GM12878 (cell line): Measurements from ENCODE around the gene FCER2. TPM values are rescaled to one million over a fixed set of nuclear protein-coding genes. Genes with fewer than 3 reads are reported as not detected.
A peak's percentile ranks its signal among the peaks of the same experiment; 100 is the strongest.

Source experiments
- ASH2L ChIP-seq: fragments of 300-600, 200-600 bp; sonication (generic); IDR thresholded peaks from 2 replicates; pipeline ENCODE4 v1.6.1; 2017; ENCODE audit warnings: low read depth, mild to moderate bottlenecking, borderline replicate concordance
- BRCA1 ChIP-seq: IDR thresholded peaks from 2 replicates; pipeline ENCODE4 v1.6.1; 2011; ENCODE audit warnings: low read depth, low read length, improper control_type of control experiment
- CHD1 ChIP-seq: IDR thresholded peaks from 2 replicates; pipeline ENCODE4 v1.6.1; 2012; ENCODE audit warnings: low read depth, low read length, improper control_type of control experiment
- FOS ChIP-seq: IDR thresholded peaks from 3 replicates; pipeline ENCODE4 v1.6.1; 2011; ENCODE audit warnings: borderline replicate concordance; ENCODE audit not compliant: insufficient read length; ENCODE audit errors: extremely low read depth
- GABPA ChIP-seq: IDR thresholded peaks from 2 replicates; pipeline ENCODE4 v1.6.1; 2014; ENCODE audit warnings: antibody characterized with exemption, low read depth, mild to moderate bottlenecking, inconsistent platforms
- GATAD2B ChIP-seq: fragments of 450-650 bp; conservative IDR thresholded peaks from 2 replicates; pipeline ENCODE4 v1.6.1; 2017; ENCODE audit warnings: low read depth, mild to moderate bottlenecking, moderate library complexity
- HDAC6 ChIP-seq: fragments of 200-600 bp; sonication (generic); IDR thresholded peaks from one replicate; pipeline ENCODE4 v1.8.0; 2017; ENCODE audit warnings: antibody characterized with exemption; ENCODE audit not compliant: unreplicated experiment
- JUNB ChIP-seq: IDR thresholded peaks from 2 replicates; pipeline ENCODE4 v1.6.1; 2016; ENCODE audit warnings: antibody characterized with exemption, mild to moderate bottlenecking
- MEF2A ChIP-seq: IDR thresholded peaks from 2 replicates; pipeline ENCODE4 v1.6.1; 2011; ENCODE audit warnings: low read depth, mild to moderate bottlenecking, low read length, moderate library complexity; ENCODE audit not compliant: insufficient read depth
- NR2C2 ChIP-seq: IDR thresholded peaks from 2 replicates; pipeline ENCODE4 v1.6.1; 2011; ENCODE audit warnings: borderline replicate concordance, low read depth; ENCODE audit not compliant: control insufficient read depth, insufficient read length
- PAX5 ChIP-seq: IDR thresholded peaks from 2 replicates; pipeline ENCODE4 v1.6.1; 2011; ENCODE audit warnings: low read depth, low read length, borderline replicate concordance
- POLR2AphosphoS5 ChIP-seq: IDR thresholded peaks from 2 replicates; pipeline ENCODE4 v1.6.1; 2011; ENCODE audit warnings: mild to moderate bottlenecking, low read length, inconsistent platforms
- POU2F2 ChIP-seq: IDR thresholded peaks from 3 replicates; pipeline ENCODE4 v1.6.1; 2011; ENCODE audit warnings: low read depth, mild to moderate bottlenecking, low read length, borderline replicate concordance
- RUNX3 ChIP-seq: IDR thresholded peaks from 2 replicates; pipeline ENCODE4 v1.6.1; 2012; ENCODE audit warnings: low read length, inconsistent platforms
- SPI1 ChIP-seq: IDR thresholded peaks from 2 replicates; pipeline ENCODE4 v1.6.1; 2011; ENCODE audit warnings: low read depth, mild to moderate bottlenecking, low read length, moderate library complexity, borderline replicate concordance; ENCODE audit not compliant: insufficient read depth
- ZBED1 ChIP-seq: IDR thresholded peaks from 2 replicates; pipeline ENCODE4 v1.6.1; 2016; ENCODE audit warnings: borderline replicate concordance
- ZSCAN29 ChIP-seq: fragments of 450-650 bp; IDR thresholded peaks from 2 replicates; pipeline ENCODE4 v1.6.1; 2017; ENCODE audit warnings: mild to moderate bottlenecking, moderate library complexity
- polyA plus RNA-seq, 11 experiments: library from polyadenylated mRNA; depleted of rRNA in 4 of 11; unstranded in 6 of 11; stranded (reverse) in 5 of 11; fragments of >200 nt; fragmentation: Nextera tagmentation in 4 of 11; fragmentation: Illumina TruSeq in 1 of 11; extraction: Ambion mirVana in 4 of 11; extraction: Trizol in 1 of 11; gene quantifications; 1 replicate in 1 of 11; 2 replicates in 10 of 11; pipeline versions ENCODE4 v1.2.1 to v1.2.3, GENCODE V29; 2011 to 2016; ENCODE audit warnings: inconsistent platforms in 2 of 11, missing spikeins in 2 of 11, low read depth in 1 of 11
- total RNA-seq, 4 experiments: library from RNA; depleted of rRNA in 3 of 4; stranded (reverse); fragments of >200 nt in 3 of 4; fragmentation: Illumina TruSeq in 1 of 4; extraction: Trizol in 1 of 4; gene quantifications; 2 replicates each; pipeline versions ENCODE4 v1.2.1 to v1.2.3, GENCODE V29; 2013 to 2021
- TF ChIP-seq, protein P1 (sequence below): fragments of 450-650 bp; IDR thresholded peaks from 2 replicates; pipeline ENCODE4 v1.6.1; 2017; ENCODE audit warnings: low read depth, mild to moderate bottlenecking, moderate library complexity
- TF ChIP-seq, protein P2 (sequence below): fragments of 150-350 bp; IDR thresholded peaks from 2 replicates; pipeline ENCODE4 v1.6.1; 2016; ENCODE audit warnings: low read depth, low read length
- TF ChIP-seq, protein P3 (sequence below): fragments of 450-650 bp; IDR thresholded peaks from 2 replicates; pipeline ENCODE4 v1.6.1; 2017; ENCODE audit warnings: borderline replicate concordance
- TF ChIP-seq, protein P4 (sequence below): fragments of 450-650 bp; IDR thresholded peaks from 2 replicates; pipeline ENCODE4 v1.6.1; 2016; ENCODE audit warnings: mild to moderate bottlenecking, moderate library complexity, borderline replicate concordance

FCER2 gene
- total and polyA plus RNA-seq, 10 of the 15 experiments (the other 5 are each of a cell fraction or from before 2014, with no cell fraction given), result 44.0 to 424 (median 241) TPM

GRCh38 chr19:7690779-7691258, 11.1 kb downstream of the FCER2 start (continued):
- TF ChIP-seq, protein P1, sequence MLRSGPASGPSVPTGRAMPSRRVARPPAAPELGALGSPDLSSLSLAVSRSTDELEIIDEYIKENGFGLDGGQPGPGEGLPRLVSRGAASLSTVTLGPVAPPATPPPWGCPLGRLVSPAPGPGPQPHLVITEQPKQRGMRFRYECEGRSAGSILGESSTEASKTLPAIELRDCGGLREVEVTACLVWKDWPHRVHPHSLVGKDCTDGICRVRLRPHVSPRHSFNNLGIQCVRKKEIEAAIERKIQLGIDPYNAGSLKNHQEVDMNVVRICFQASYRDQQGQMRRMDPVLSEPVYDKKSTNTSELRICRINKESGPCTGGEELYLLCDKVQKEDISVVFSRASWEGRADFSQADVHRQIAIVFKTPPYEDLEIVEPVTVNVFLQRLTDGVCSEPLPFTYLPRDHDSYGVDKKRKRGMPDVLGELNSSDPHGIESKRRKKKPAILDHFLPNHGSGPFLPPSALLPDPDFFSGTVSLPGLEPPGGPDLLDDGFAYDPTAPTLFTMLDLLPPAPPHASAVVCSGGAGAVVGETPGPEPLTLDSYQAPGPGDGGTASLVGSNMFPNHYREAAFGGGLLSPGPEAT, result peak; percentile 77
- TF ChIP-seq, protein P2, sequence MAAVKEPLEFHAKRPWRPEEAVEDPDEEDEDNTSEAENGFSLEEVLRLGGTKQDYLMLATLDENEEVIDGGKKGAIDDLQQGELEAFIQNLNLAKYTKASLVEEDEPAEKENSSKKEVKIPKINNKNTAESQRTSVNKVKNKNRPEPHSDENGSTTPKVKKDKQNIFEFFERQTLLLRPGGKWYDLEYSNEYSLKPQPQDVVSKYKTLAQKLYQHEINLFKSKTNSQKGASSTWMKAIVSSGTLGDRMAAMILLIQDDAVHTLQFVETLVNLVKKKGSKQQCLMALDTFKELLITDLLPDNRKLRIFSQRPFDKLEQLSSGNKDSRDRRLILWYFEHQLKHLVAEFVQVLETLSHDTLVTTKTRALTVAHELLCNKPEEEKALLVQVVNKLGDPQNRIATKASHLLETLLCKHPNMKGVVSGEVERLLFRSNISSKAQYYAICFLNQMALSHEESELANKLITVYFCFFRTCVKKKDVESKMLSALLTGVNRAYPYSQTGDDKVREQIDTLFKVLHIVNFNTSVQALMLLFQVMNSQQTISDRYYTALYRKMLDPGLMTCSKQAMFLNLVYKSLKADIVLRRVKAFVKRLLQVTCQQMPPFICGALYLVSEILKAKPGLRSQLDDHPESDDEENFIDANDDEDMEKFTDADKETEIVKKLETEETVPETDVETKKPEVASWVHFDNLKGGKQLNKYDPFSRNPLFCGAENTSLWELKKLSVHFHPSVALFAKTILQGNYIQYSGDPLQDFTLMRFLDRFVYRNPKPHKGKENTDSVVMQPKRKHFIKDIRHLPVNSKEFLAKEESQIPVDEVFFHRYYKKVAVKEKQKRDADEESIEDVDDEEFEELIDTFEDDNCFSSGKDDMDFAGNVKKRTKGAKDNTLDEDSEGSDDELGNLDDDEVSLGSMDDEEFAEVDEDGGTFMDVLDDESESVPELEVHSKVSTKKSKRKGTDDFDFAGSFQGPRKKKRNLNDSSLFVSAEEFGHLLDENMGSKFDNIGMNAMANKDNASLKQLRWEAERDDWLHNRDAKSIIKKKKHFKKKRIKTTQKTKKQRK, result no peak
- TF ChIP-seq MEF2A (0 out of 2 replicates have a peak, but pooled peaks have one; percentile 9), SPI1 (no peak), FOS (no peak), ZSCAN29 (peak; percentile 74), PAX5 (peak; percentile 99), GATAD2B (peak; percentile 84), ASH2L (no peak), CHD1 (no peak), JUNB (no peak), BRCA1 (no peak), NR2C2 (no peak), GABPA (no peak), POLR2AphosphoS5 (peak; percentile 57; the same call in 1 of the 2 replicates), ZBED1 (no peak; the same call in 1 of the 2 replicates), HDAC6 (no peak), RUNX3 (peak; percentile 100), POU2F2 (peak; percentile 85; the same call in 2 of the 3 replicates)
- TF ChIP-seq, protein P3, sequence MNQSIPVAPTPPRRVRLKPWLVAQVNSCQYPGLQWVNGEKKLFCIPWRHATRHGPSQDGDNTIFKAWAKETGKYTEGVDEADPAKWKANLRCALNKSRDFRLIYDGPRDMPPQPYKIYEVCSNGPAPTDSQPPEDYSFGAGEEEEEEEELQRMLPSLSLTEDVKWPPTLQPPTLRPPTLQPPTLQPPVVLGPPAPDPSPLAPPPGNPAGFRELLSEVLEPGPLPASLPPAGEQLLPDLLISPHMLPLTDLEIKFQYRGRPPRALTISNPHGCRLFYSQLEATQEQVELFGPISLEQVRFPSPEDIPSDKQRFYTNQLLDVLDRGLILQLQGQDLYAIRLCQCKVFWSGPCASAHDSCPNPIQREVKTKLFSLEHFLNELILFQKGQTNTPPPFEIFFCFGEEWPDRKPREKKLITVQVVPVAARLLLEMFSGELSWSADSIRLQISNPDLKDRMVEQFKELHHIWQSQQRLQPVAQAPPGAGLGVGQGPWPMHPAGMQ, result peak; percentile 97
- TF ChIP-seq, protein P4, sequence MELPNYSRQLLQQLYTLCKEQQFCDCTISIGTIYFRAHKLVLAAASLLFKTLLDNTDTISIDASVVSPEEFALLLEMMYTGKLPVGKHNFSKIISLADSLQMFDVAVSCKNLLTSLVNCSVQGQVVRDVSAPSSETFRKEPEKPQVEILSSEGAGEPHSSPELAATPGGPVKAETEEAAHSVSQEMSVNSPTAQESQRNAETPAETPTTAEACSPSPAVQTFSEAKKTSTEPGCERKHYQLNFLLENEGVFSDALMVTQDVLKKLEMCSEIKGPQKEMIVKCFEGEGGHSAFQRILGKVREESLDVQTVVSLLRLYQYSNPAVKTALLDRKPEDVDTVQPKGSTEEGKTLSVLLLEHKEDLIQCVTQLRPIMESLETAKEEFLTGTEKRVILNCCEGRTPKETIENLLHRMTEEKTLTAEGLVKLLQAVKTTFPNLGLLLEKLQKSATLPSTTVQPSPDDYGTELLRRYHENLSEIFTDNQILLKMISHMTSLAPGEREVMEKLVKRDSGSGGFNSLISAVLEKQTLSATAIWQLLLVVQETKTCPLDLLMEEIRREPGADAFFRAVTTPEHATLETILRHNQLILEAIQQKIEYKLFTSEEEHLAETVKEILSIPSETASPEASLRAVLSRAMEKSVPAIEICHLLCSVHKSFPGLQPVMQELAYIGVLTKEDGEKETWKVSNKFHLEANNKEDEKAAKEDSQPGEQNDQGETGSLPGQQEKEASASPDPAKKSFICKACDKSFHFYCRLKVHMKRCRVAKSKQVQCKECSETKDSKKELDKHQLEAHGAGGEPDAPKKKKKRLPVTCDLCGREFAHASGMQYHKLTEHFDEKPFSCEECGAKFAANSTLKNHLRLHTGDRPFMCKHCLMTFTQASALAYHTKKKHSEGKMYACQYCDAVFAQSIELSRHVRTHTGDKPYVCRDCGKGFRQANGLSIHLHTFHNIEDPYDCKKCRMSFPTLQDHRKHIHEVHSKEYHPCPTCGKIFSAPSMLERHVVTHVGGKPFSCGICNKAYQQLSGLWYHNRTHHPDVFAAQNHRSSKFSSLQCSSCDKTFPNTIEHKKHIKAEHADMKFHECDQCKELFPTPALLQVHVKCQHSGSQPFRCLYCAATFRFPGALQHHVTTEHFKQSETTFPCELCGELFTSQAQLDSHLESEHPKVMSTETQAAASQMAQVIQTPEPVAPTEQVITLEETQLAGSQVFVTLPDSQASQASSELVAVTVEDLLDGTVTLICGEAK, result no peak
